ENCODE data around the gene TUBA1B. TPM values are rescaled to one million over a fixed set of nuclear protein-coding genes. Genes with fewer than 3 reads are reported as not detected.

Gene TUBA1B
- total and polyA plus RNA-seq, 2 of the 13 experiments (the other 11 are each of a cell fraction or from before 2014, with no cell fraction given), result 1,275 to 1,353 TPM

DNA sequence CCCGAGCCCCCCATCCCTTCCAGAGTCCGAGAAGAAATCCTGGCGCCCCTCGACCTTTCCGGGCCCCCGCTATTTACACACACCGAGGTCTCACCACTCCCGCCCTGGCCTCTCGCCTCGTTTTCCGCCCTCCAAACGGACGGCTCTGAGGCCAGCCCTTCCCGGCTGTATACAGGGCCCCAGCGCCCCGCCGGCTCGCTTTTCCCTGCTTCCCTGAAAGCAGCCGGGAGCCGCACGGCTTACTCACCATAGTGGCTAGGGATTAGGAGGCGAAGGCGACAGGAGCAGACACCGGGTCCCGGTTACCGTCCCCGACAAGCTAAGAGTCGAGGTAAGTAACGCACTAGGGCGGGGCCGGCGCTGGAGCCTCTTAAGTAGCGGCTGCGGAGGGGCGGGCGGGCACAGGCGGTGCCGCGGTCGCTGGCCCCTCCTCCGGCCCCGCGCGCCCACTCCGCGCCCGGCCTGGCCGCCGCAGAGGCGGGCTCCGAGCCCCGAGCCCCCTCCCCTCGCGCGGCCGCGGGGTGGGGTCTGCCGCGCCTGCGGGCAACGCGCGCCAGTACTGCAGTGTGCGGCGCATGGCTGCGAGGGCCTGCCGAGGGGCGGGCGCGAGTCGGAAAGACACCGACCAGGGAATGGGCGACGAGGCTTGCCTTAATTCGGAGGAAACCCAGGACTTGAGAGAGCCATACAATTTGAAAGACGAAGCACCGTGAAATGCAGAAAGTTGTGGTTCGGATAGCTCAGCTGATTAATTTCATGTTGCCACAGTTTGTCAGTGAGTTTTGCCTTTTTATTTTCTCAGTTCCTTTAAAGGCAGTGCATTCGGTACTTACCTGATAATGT is at the start of gene TUBA1B (continued):
- TF ChIP-seq, protein P1, sequence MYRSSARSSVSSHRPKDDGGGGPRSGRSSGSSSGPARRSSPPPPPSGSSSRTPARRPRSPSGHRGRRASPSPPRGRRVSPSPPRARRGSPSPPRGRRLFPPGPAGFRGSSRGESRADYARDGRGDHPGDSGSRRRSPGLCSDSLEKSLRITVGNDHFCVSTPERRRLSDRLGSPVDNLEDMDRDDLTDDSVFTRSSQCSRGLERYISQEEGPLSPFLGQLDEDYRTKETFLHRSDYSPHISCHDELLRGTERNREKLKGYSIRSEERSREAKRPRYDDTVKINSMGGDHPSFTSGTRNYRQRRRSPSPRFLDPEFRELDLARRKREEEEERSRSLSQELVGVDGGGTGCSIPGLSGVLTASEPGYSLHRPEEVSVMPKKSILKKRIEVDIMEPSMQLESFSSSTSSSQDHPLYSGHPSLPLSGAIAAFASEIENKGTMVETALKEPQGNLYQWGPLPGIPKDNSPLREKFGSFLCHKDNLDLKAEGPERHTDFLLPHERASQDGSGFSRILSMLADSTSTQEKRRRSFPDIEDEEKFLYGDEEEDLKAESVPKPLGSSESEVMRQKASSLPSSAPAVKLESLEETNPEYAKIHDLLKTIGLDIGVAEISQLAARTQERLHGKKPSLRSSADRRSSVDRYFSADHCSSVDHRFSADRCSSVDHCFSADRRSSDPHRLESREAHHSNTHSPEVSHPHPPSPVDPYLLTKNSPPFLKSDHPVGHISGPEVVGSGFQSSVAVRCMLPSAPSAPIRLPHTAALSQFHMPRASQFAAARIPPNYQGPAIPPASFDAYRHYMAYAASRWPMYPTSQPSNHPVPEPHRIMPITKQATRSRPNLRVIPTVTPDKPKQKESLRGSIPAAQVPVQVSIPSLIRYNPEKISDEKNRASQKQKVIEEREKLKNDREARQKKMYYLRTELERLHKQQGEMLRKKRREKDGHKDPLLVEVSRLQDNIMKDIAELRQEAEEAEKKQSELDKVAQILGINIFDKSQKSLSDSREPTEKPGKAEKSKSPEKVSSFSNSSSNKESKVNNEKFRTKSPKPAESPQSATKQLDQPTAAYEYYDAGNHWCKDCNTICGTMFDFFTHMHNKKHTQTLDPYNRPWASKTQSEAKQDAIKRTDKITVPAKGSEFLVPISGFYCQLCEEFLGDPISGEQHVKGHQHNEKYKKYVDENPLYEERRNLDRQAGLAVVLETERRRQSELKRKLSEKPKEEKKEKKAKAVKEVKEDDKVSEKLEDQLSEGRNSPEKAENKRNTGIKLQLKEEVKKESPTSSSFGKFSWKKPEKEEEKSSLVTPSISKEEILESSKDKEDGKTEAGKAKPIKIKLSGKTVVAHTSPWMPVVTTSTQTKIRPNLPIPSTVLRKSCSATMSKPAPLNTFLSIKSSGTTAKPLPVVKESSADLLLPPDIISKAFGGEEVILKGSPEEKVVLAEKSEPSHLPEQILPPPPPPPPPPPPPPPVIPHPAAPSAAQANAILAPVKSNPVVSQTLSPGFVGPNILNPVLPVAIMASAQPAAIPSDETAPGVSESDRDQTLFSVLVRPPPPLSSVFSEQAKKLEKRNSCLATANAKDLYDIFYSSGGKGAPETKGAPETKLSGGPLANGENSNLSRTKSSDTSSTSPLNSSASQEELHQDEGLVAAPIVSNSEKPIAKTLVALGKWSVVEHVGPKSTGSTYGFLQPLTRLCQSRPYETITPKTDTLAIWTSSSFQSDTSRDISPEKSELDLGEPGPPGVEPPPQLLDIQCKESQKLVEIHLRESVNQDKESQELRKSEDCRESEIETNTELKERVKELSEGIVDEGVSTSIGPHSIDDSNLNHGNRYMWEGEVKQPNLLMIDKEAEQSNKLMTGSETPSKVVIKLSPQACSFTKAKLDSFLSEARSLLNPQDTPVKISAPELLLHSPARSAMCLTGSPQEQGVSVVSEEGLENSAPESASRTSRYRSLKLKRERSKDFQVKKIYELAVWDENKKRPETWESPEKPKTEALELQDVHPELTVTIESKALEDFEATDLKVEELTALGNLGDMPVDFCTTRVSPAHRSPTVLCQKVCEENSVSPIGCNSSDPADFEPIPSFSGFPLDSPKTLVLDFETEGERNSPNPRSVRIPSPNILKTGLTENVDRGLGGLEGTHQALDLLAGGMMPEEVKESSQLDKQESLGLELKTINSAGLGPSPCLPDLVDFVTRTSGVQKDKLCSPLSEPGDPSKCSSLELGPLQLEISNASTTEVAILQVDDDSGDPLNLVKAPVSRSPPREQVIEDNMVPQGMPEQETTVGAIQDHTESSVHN (CRISPR knock-in tag; IDR thresholded peaks at IDR 0.05), result no peak
- TF ChIP-seq ZNF710 (CRISPR knock-in tag; IDR thresholded peaks at IDR 0.05; ENCODE audit: borderline replicate concordance) (no peak), FOSL1 (CRISPR knock-in tag; IDR thresholded peaks at IDR 0.05; ENCODE audit: borderline replicate concordance) (no peak), FOXO1 (CRISPR knock-in tag; IDR thresholded peaks at IDR 0.05) (peak; percentile 32; the same call in 1 of the 2 replicates), SATB2 (CRISPR knock-in tag; IDR thresholded peaks at IDR 0.05) (0 out of 2 replicates have a peak, but pooled peaks have one; percentile 3), PAX8 (CRISPR knock-in tag; IDR thresholded peaks at IDR 0.05; ENCODE audit: borderline replicate concordance) (no peak), NFRKB (IDR thresholded peaks at IDR 0.05) (no peak), ZNF589 (CRISPR knock-in tag; conservative IDR thresholded peaks at IDR 0.05) (0 out of 2 replicates have a peak, but pooled peaks have one; percentile 29), AKAP8 (CRISPR knock-in tag; IDR thresholded peaks at IDR 0.05) (no peak), AHDC1 (CRISPR knock-in tag; IDR thresholded peaks at IDR 0.05; ENCODE audit: borderline replicate concordance) (no peak), ZNF234 (CRISPR knock-in tag; conservative IDR thresholded peaks at IDR 0.05) (peak; percentile 75), SYNCRIP (IDR thresholded peaks at IDR 0.05; ENCODE audit: insufficient read depth, low read depth, low read length) (no peak)
